HG03378 (cell line): ENCODE data around the gene GNAS-AS1.

Source experiments
- ATAC-seq: cut with Tn5 transposase; IDR thresholded peaks from one replicate; pipeline ENCODE4 v1.9.1; 2021; ENCODE audit warnings: mild to moderate bottlenecking, moderate library complexity; ENCODE audit not compliant: unreplicated experiment

The GNAS-AS1 gene

DNA sequence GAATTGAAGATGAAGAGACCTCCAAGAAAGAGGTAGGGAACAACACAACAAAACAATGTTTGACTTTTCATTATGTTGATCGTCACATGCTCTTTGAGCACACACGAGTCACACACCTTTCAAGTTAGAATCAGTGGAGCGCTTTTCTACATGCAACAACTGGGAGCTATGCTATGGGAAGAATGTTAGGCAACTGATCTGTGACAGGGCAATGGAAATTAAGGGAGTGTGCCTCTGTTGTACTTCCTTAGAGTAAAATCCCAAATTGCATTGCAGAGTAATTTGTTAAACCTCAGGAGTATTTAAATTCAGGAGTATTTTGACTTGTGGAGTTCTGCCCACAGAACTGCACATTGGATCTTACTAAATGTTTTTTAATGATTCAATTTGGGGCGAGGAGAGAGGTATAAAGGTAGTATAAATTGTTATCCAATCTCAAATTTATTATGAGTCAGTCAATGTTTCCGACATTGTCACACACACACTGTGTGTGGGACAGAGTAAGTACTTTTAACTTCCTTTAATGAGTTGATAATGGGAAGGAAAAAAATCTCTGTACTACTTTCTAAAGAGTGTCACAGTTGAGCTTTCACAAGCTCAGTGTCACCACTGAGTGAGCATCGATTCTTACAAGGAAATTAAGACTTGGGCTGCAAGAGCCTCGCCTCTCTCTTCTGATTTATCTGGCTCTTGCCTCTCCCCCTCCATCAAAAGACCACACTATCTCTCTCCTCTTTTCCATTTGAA, 12.5 kb upstream of the GNAS-AS1 start:
- ATAC-seq = no peak

DNA sequence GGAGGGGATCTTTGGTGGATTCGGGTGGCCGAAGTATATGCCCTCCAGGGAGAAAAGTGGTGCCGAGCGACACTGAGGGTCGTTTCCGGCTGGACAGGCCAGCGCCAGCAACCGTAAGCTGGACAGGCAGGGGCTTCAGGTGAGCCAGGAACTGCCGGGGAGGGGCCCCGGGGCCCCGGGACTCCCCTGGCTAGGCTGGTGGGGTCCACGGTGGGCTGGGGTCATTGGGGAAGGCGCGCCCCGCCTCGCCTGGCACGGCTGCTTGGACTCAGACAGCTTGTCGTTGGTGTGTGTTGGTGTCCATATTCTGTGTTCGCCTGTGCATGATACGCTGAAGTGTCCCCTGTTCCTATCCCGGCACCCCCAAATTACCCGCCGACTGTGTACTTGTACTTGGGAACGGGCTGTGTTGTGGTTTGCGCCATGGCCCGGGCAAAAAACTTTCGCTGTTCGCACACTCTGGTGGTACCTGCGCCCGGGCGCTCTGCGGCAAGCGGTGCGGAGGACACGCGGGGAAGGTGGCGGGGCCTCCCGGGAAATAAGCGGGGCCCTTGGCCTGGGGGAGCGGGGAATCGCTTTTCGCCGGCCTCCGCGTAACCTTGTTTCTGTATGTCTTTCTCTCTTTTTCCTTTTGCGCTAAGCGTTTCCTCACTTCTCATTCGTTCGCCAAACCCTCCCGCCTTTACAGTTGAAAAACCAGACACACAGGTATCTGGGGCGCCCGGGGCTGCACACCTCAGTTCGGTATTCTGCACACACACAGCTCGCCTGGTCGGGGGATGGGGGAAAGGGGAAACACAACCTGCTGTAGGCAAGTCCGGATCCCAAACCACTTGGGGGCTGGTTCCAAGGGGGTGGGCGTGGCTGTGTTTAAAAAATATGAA, 5.0 kb upstream of the GNAS-AS1 start:
- ATAC-seq = no peak

DNA sequence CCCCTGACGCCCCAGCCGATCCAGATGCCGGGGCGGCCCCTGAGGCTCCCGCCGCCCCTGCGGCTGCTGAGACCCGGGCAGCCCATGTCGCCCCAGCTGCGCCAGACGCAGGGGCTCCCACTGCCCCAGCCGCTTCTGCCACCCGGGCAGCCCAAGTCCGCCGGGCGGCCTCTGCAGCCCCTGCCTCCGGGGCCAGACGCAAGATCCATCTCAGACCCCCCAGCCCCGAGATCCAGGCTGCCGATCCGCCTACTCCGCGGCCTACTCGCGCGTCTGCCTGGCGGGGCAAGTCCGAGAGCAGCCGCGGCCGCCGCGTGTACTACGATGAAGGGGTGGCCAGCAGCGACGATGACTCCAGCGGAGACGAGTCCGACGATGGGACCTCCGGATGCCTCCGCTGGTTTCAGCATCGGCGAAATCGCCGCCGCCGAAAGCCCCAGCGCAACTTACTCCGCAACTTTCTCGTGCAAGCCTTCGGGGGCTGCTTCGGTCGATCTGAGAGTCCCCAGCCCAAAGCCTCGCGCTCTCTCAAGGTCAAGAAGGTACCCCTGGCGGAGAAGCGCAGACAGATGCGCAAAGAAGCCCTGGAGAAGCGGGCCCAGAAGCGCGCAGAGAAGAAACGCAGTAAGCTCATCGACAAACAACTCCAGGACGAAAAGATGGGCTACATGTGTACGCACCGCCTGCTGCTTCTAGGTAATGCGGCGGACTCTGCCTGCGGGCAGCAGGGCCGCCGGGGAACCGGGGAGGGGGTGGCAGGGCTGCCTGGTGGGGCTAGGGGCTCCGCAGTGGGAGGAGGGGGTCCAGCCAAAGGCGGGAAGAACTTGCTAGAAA, 4.2 kb upstream of the GNAS-AS1 start:
- ATAC-seq = no peak

DNA sequence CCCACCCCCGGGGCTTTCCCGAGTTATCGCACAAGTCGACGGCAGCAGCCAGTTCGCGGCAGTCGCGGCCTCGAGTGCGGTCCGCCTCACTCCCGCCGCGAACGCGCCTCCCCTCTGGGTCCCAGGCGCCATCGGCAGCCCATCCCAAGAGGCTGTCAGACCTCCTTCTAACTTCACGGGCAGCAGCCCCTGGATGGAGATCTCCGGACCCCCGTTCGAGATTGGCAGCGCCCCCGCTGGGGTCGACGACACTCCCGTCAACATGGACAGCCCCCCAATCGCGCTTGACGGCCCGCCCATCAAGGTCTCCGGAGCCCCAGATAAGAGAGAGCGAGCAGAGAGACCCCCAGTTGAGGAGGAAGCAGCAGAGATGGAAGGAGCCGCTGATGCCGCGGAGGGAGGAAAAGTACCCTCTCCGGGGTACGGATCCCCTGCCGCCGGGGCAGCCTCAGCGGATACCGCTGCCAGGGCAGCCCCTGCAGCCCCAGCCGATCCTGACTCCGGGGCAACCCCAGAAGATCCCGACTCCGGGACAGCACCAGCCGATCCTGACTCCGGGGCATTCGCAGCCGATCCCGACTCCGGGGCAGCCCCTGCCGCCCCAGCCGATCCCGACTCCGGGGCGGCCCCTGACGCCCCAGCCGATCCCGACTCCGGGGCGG, 3.4 kb upstream of the GNAS-AS1 start:
- no peak for ATAC-seq

DNA sequence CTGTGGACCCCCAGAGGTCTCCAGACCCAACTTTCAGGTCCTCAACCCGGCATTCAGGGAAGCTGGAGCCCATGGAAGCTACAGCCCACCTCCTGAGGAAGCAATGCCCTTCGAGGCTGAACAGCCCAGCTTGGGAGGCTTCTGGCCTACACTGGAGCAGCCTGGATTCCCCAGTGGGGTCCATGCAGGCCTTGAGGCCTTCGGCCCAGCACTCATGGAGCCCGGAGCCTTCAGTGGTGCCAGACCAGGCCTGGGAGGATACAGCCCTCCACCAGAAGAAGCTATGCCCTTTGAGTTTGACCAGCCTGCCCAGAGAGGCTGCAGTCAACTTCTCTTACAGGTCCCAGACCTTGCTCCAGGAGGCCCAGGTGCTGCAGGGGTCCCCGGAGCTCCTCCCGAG, 2.8 kb upstream of the GNAS-AS1 start:
- no peak for ATAC-seq

DNA sequence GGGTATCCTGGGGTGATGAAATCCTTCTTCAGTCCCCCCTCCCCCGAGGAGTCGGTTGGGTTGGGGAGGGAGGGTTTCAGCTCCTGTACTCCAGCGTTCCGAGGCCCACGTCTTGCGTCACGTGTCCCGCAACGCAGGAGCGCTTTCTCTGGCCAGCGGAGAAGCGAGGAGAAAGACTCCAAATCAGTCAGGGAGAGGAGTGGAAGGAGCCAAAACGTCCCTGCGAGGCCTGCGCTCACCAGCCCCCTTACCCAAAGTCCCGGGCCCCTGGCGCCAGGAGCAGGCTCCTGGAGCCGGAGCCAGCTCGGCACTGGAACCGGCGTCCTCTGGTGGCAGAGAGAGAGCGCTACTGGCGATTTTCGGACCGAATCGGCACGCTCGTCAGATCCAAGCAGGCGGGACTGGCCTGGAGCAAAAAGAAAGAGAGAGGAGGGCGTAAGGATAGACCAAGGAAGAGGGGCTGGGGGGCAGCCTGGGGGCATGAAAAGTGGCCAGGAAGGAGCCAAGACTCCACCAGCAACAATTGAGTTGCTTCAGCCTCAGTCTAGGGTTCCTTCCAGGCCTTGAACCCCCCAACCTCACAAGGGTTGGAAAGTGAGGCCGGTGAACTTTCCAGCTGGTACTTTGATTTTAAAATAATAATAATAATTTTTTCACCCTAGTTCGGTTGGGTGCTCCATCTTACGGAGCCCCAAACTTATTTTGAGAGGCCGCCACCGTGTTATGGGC, 2.0 kb upstream of the GNAS-AS1 start, which contains the start of gene GNAS:
Gene GNAS (plus strand): TSS at position 174 of the 729 bp plus-strand sequence.
- no peak for ATAC-seq

DNA sequence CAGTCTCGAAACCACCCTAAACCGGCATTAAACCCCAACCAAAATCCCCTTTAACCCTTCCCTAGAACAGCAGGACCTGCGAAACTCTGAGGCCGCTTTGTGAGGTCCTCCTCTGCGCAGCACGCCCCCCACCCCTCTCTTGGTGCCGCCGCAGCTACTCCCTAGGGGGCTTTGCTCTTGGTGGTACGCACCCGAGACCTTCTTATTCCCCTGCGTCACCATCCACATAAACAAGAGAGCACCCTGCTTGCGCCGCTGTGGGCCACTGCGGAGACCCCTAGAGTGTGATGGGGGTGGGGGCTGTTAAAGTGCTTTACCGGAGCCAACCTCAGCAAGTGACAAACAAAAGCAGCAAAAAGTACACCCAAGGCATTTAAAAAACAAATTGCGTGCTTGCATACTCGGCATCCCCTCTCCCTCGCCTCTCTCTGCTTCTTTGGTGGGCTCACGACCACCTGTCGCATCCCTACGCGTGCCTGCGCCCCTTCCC, 1.3 kb upstream of the GNAS-AS1 start:
- ATAC-seq = no peak

DNA sequence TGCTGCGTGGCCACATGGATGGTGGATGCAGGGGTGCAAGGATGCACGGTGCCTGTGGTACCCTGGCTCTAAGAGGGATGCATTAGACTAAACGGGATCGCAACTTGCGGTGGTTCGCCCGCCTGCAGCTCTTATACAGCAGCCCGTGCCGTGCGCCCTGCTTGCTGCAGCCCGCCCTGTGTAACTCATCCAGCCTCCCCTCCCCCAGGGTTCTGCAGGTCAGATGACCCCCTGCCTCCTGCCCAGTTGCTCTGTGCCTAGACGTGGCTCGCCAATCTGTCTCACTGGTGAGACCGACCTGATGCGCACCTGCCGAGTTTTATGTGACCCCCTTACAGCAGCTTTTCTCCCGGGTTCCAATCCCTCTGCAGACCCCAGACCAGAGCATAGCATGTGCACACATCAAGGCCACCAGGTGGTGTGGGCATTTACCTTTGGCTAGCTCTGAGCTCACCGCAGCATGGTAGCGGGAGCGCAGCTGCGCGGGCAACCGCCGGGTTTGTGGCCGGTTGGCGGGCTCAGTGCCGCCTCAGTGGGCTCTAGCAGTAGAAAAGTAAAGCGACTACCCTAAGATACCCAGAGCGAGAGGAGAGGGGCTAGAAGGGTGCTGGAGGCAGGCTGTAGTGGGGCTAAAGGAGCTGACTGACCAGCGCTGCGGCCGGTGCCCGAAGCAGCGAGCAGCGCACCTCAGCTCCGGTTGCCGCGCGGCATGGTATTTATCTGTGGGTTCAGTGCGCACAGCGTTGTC, 693 bp upstream of the GNAS-AS1 start:
- no peak for ATAC-seq

DNA sequence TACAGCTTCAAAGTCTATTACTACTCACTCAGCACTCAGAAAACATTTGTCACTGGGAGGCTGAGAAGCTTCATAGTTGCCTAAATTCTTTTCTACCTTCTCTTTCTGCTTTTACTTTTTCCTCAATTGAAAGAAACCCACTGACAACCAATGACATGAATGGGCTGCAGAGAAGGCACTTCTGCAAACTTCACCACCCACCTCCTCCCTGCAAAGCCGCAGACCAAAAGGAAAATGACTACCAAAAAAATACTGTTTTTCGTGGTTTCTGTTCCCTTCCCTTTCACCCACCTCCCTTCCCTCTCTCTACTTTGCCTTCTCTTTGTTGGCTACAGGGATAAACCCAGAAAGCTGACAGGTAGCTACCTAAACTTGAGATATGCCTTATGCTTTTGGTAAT, 3.2 kb downstream of the GNAS-AS1 start:
- no peak for ATAC-seq

DNA sequence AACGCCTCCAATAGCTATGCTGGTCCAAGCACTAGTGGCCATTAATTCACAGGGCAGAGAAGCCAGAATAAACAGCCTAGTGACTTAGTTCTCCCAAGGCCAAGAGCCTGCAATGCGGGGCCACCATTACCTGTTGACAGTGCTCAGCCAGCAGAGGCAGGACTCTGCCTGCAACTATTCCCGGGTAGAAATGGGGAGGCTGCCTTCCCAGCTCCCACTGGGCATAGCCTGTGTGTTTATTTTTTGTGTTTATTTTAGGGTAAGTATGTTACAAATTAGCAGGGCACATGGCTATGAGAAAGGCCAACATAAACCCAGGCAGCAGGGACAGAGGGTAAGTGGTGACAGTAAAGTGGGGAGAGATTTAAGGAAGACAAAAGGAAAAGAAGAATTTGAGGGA, 5.0 kb downstream of the GNAS-AS1 start:
- ATAC-seq = no peak

DNA sequence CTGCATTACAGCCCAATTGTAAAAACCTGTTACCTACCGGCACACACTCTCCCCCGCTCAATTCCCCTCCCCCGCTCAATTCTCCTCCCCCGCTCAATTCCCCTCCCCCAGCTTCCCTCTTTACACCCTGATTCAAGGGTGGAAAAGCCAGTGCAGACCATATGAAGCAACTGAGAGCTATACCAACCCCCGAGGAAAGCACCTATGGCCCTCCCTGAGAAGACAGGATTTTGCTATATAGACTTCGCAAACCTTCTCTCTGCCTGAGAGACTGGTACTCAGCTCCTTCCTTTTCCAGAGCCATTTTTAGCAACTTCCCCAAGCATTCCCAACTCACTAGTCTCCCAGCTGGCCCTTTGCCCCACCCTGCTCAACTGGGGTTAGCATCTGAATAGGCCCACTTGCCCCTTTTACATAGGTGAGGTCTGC, 7.6 kb downstream of the GNAS-AS1 start:
- no peak for ATAC-seq

DNA sequence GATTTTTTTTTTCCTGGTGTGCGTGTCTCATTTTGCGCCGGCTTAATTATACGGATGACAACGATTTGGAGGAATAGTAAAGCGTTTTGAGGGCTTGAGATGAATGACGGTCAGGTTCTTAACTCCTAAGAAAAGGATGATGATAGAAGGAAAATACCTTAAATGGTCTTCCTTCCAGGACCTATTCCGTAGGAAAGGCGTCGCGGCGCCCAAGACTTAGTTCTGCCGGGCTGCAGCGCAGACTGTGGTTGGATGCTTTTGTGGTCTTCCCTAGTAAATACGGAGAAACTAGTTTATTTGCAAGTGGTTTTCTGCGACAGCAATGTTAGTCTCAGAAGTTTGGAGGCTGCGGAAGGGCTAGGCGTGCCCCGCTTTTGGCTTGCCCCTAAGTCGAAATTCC, 8.4 kb downstream of the GNAS-AS1 start:
- no peak for ATAC-seq

DNA sequence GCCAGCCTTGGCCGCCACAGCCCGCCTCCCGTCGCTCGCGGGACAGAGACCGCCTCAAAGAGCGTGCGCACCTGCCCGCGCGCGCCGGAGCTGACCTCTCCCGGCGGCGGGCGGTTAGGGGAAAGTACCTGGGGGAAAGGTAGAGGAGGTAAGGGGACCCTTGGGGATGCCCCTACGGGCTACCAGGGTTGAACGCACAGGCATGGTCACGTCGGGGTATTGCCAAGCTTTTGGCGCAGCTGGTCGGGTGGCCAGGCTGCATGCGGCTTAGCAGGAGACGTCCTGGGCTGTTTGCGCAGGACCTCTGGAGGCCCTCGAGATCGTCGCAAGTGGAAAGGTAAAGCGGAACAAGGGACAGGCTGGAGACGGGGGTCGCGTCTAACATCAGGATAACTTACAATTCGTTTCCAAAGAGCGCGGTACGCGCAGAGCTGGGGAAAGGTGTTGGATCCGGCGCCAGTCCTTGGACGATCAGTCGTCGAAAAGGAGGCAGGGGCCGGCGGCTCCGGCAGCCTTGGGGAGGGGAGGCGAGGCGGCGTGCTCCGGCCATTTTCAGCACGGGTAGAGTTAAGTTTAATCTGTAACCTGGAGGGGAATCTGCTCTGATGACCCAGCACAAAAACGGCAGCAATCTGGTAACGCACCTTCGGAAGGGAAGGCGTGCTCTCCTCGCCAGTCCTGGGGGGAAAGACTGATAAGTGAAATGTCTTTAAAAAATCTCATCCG, 9.0 kb downstream of the GNAS-AS1 start:
- no peak for ATAC-seq

DNA sequence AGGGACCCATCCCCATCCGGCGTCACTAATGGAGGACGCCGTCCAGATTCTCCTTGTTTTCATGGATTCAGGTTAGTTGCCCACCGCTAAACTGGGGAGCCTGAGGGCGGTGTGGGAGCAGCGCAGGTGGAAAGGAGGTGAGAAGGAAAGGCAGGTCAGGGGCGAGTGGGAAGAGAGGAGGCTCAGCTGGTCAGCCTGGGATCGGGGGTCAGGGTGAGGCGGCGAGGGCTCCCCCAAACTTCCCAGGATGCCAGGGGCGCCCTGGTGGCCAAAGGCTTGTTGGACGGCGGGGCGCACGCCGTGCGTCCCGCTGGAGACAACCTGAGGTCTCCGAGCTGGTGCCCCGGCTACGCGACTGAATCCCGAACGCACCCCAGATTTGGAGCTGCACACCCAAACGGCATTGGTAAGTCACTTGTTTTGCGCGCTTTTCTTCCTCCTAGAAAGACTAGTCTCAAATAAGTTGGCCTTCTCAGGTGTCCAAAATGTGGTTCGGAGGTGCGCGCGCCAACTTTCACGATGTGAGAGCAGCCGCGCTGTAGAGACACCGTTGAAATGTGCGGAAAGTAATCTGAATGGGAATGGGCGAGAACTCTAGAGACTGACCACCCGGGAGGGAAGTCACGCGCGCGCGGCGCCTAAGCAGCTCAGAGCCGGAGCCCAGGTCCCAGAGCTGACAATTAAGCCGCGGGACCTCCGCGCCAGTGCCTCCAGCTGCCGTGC, 9.7 kb downstream of the GNAS-AS1 start:
- no peak for ATAC-seq

DNA sequence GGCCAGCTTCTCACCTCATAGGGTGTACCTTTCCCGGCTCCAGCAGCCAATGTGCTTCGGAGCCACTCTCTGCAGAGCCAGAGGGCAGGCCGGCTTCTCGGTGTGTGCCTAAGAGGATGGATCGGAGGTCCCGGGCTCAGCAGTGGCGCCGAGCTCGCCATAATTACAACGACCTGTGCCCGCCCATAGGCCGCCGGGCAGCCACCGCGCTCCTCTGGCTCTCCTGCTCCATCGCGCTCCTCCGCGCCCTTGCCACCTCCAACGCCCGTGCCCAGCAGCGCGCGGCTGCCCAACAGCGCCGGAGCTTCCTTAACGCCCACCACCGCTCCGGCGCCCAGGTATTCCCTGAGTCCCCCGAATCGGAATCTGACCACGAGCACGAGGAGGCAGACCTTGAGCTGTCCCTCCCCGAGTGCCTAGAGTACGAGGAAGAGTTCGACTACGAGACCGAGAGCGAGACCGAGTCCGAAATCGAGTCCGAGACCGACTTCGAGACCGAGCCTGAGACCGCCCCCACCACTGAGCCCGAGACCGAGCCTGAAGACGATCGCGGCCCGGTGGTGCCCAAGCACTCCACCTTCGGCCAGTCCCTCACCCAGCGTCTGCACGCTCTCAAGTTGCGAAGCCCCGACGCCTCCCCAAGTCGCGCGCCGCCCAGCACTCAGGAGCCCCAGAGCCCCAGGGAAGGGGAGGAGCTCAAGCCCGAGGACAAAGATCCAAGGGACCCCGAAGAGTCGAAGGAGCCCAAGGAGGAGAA, 10.5 kb downstream of the GNAS-AS1 start:
- no peak for ATAC-seq

DNA sequence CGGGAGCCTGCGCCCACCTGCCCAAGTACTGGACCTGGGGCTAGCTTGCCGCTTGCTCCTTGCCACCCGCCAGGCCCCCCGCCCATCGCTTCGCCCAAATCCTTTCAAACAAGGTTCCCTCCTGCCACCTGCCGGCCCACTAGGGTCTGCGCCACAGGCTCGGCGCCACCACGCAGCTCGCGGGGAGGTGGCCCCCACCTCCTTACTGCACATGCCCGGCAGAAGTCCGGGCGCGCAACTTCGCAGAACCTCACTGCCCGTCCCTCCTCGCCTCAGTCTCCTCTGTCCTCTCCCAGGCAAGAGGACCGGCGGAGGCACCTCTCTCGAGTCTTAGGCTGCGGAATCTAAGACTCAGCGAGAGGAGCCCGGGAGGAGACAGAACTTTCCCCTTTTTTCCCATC, 11.2 kb downstream of the GNAS-AS1 start:
- ATAC-seq = no peak

DNA sequence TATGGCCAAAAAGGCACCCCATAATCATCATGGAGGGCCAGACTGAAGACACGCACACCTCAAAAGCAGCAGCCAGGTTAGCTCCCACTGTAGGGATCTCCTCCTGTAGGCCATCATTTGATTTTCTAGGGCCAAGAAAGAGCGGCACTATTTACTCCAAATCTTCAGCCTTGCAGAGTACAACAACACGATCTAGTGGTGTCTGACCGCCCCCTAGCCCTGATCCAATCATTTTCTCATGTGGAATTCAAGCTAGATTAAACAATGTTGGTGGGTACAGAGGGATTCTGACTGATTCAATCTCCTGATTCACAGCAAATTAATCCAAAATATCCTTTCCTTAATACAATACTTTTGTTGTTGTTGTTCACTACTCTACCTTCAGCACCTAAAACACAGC, 12.5 kb downstream of the GNAS-AS1 start:
- ATAC-seq = no peak
